Fibroblast of villous mesenchyme (primary cell): ENCODE measurements around the gene APOLD1. TPM values are rescaled to one million over a fixed set of nuclear protein-coding genes. Genes with fewer than 3 reads are reported as not detected.
A peak's percentile ranks its signal among the peaks of the same experiment; 100 is the strongest.

Experiments
- DNase-seq: peaks from one replicate; pipeline ENCODE4 v3.0.0-alpha.2; 2010; ENCODE audit warnings: low read depth
- H3K4me3 ChIP-seq: 2 replicates; pipeline ENCODE4 v1.5.1; 2011; ENCODE audit warnings: low read depth, mild to moderate bottlenecking, low read length
- CTCF ChIP-seq: IDR thresholded peaks from 2 replicates; pipeline ENCODE4 v1.5.1; 2012; ENCODE audit warnings: low read depth, mild to moderate bottlenecking, low read length; ENCODE audit not compliant: insufficient read depth
- total RNA-seq: library from RNA; depleted of rRNA; stranded (reverse); fragments of >200 nt; gene quantifications from 2 replicates; pipeline ENCODE4 v1.2.3, GENCODE V29; 2012

The APOLD1 gene
- total RNA-seq, 1 donor, result 14.7 TPM

- peak; percentile 50 for DNase-seq
- TF ChIP-seq CTCF, result no peak
- H3K4me3 ChIP-seq, result no peak overlapping the region
Measured at GRCh38 chr12:12823300-12823699, 37.8 kb downstream of the APOLD1 start.

- no peak for DNase-seq
- no peak overlapping the region for H3K4me3 ChIP-seq
- TF ChIP-seq CTCF, result no peak
Measured at GRCh38 chr12:12823811-12824210, 38.4 kb downstream of the APOLD1 start.

DNA sequence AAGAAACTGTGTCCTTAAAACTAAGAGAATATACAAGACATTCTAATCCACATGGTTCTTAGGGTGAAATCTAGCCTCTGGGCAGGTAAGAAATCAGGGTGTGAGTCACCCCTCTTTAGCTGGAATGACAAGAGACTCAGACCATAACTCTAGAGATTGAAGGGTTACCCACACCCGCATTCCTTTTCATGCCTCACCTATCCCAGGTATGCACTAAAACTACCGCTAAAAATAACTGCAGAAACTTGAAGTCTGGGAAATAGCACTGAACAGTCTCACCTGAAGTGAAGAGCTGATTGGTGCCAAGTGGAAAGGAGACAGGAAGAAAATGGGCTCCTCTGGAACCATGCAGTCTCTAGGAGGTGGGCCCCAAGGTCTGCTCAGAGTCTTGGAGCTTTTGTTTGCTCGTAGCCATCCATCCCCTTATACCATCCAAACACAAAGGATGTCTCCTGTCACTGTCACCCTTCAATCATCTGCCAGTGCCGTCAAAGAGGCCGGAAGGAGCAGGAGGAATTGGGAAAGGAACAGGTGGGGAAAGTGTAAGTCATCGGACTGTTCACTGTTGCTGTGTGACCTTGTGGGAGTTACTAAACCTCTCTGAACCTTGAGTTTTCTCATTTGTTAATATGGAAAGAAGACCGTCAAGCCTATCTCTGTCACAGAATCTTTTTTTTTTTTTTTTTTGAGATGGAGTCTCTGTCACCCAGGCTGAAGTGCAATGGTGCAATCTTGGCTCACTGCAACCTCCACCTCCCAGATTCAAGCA lies 50.1 kb downstream of the APOLD1 start:
- H3K4me3 ChIP-seq, result no peak overlapping the region
- peak; percentile 32 for DNase-seq
- TF ChIP-seq CTCF, result no peak

DNA sequence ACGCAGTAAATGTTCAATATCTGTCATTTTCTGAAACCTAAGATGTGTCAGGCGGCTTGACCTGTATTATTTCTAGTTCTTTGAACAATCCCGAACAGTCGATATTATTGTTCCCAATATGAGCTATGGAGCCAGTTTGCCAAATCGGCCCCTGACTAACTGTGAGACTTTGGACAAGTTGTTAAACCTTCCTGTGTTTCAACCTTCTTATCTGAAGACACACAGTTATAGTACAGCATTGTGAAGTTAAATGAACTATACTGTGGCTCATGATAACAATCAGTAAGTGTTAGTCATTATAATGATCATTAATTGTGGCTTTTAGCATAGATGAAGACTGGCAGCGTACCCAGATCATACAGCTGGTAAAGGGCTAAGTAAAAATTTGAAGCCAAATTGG lies 51.1 kb downstream of the APOLD1 start:
- no peak for TF ChIP-seq CTCF
- no peak for DNase-seq
- no peak overlapping the region for H3K4me3 ChIP-seq

GRCh38 chr12:12837025-12837812 lies 51.8 kb downstream of the APOLD1 start:
- TF ChIP-seq CTCF, result peak; percentile 69
- no peak overlapping the region for H3K4me3 ChIP-seq
- peak; percentile 82 for DNase-seq

DNA sequence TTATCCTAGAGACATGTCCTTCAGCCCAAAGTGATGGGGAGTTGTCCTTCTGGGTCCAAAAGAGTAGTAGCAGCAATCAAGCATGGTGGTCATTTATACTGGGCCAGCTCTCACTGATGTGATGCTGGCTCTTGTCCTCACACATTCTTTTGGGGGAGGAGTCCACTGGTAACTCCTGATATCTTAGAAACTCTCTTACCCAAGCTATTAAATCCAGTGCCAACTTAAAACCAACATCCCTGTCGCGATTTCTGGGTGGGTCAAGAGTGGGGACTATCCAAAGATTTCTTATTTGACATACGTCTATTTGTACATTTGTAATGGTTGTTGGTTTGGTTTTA lies 52.3 kb downstream of the APOLD1 start:
- no peak for TF ChIP-seq CTCF
- no peak overlapping the region for H3K4me3 ChIP-seq

More for the DNA sequence above, 52.3 kb downstream of the APOLD1 start:
- DNase-seq, result no peak
